T-cell (primary cell): ENCODE data around the gene RAB1A. TPM values are rescaled to one million over a fixed set of nuclear protein-coding genes. Genes with fewer than 3 reads are reported as not detected.
A peak's percentile ranks its signal among the peaks of the same experiment; 100 is the strongest.

Source experiments
- ATAC-seq, 4 experiments: fragments of 200-7000 bp in 3 of 4; fragments of 150-1000 bp in 1 of 4; cut with Tn5 transposase; replicated peaks in 1 of 4; 1 replicate in 3 of 4; 2 replicates in 1 of 4; pipeline ENCODE4 v1.10.0; 2021; ENCODE audit warnings: moderate library complexity in 3 of 4, mild to moderate bottlenecking in 2 of 4, moderate number of reproducible peaks in 1 of 4
- CTCF ChIA-PET, 2 donors: fragments of 300-600 bp; sonication (Branson Sonifier 250); formaldehyde crosslinking; loops; one replicate each; lab custom pipeline; 2022; ENCODE audit warnings: antibody characterized with exemption in 2 of 2; lab: Charles Lee
- POLR2A ChIA-PET, 2 donors: fragments of 300-600 bp; sonication (Branson Sonifier 250); formaldehyde crosslinking; loops; one replicate each; lab custom pipeline; 2022; ENCODE audit warnings: antibody characterized with exemption in 2 of 2; lab: Charles Lee
- DNase-seq, 35 experiments: peaks; one replicate each; pipeline versions ENCODE4 v3.0.0 to v3.0.0-alpha.2; 2013 to 2023
- H3K27ac ChIP-seq: one replicate; pipeline ENCODE4 v1.5.1; 2013; ENCODE audit warnings: low read length
- H3K27me3 ChIP-seq, 2 experiments: replicated peaks in 1 of 2; 1 replicate in 1 of 2; 2 replicates in 1 of 2; pipeline versions ENCODE4 v1.6.1 to v1.7.0; 2013; ENCODE audit warnings: low read length in 1 of 2, mixed read lengths in 1 of 2; ENCODE audit not compliant: control insufficient read depth in 2 of 2, insufficient read depth in 2 of 2; ENCODE audit errors: extremely low read depth in 1 of 2
- H3K36me3 ChIP-seq, 2 donors: 1 replicate in 1 of 2; 2 replicates in 1 of 2; pipeline versions ENCODE4 v1.6.1 to v1.7.0; 2013; ENCODE audit warnings: low read length in 1 of 2; ENCODE audit not compliant: control insufficient read depth in 2 of 2, insufficient read depth in 1 of 2; ENCODE audit errors: extremely low read depth in 1 of 2
- H3K4me1 ChIP-seq, 2 experiments: 1 replicate in 1 of 2; 2 replicates in 1 of 2; pipeline versions ENCODE4 v1.6.1 to v1.7.0; 2013; ENCODE audit warnings: low read length in 2 of 2, mixed read lengths in 1 of 2; ENCODE audit not compliant: insufficient read depth in 2 of 2, control insufficient read depth in 1 of 2; ENCODE audit errors: extremely low read depth in 1 of 2
- H3K4me3 ChIP-seq, 2 donors: 1 replicate in 1 of 2; 2 replicates in 1 of 2; pipeline versions ENCODE4 v1.5.1 to v1.7.0; 2013; ENCODE audit warnings: mild to moderate bottlenecking in 2 of 2, low read length in 1 of 2, moderate library complexity in 1 of 2; ENCODE audit not compliant: control insufficient read depth in 1 of 2; ENCODE audit errors: extremely low read depth in 1 of 2
- H3K9me3 ChIP-seq: 2 replicates; pipeline ENCODE4 v1.7.0; 2013
- H3K27ac Mint-ChIP-seq, 2 donors: one replicate each; pipeline ENCODE4 v1.8.0; 2020 to 2021; ENCODE audit warnings: mild to moderate bottlenecking in 2 of 2, mixed read lengths in 2 of 2
- H3K27me3 Mint-ChIP-seq, 2 donors: one replicate each; pipeline ENCODE4 v1.8.0; 2021 to 2022; ENCODE audit warnings: mixed read lengths in 2 of 2
- H3K36me3 Mint-ChIP-seq: one replicate; pipeline ENCODE4 v1.8.0; 2021; ENCODE audit warnings: mixed read lengths
- H3K4me1 Mint-ChIP-seq, 3 donors: one replicate each; pipeline ENCODE4 v1.8.0; 2020 to 2022; ENCODE audit warnings: mixed read lengths in 3 of 3, mild to moderate bottlenecking in 1 of 3
- H3K4me3 Mint-ChIP-seq, 3 donors: one replicate each; pipeline ENCODE4 v1.8.0; 2020 to 2022; ENCODE audit warnings: mild to moderate bottlenecking in 3 of 3, mixed read lengths in 3 of 3, moderate library complexity in 3 of 3
- H3K9me3 Mint-ChIP-seq, 3 donors: one replicate each; pipeline ENCODE4 v1.8.0; 2020 to 2022; ENCODE audit warnings: mixed read lengths in 3 of 3
- WGBS: methylation state at CpG from one replicate; pipeline ENCODE4 v1.1.5; 2013; ENCODE audit warnings: missing lambda C conversion rate; ENCODE audit not compliant: insufficient coverage; 5-methylcytosine and 5-hydroxymethylcytosine counted together
- total RNA-seq, 35 experiments: library from RNA in 6 of 35; stranded (reverse) in 6 of 35; fragments of 120-200 nt in 1 of 35; gene quantifications; one replicate each; pipeline versions ENCODE4 v1.2.1 to v1.2.4 and lab custom pipeline; 2013 to 2026

The RAB1A gene
- total RNA-seq, 5 donors from 2014 or later (not counting 1 experiment from before 2014, with no cell fraction given) = 39.1 to 54.3 (median 42.6) TPM

DNA sequence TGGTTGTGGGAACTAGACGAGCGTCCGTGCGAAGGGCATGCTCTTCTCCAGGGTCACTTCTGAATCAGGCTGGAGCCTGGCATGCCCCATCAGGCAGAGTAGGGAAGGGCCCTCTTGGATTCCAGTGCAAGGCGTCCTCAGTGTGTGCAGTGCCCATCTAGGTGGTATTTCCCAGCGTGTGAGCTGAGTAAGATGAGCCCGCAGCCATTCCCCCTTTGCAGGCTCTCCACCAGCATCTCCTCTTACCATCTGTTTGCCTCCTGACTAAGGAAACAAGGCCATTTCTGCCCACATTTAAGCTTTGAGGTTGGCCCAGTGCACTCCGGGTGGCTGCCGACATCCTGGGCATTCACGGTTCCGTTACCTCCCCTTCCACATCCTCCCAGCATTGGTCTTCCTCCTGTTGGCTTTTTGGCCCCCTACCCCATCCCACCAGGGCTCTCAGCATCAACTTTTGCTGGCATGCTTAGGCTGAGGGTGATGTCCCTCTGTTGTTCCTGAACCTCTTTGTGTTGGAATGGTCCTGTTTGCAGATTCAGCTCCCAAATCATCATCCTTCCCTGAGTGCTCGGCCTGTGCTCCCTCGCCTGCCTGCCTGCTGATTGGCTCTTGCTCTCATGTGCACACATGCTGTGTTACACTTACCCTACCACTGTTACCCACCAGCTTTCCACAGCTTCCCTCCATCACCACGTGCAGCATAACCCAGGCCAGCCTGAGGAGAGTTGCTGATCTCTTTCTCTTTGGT lies 61.9 kb downstream of the RAB1A start:
- H3K4me1 Mint-ChIP-seq = peaks cover 38 to 53% (median 51%) of the 10 kb centered on the region in 3 donors
- DNase-seq = peak in 4 of 35 experiments; percentile 13 to 22 (median 19)
- Histone ChIP-seq H3K4me3 (no peak overlapping the region), H3K27ac (peak overlapping the region; percentile 36), H3K36me3 (peaks cover 0 to 37% of the 10 kb centered on the region in 2 donors), H3K9me3 (no peaks in the 10 kb centered on the region), H3K27me3 (no peaks in the 10 kb centered on the region), H3K4me1 (peaks cover 0 to 32% of the 10 kb centered on the region in 2 experiments)
- H3K9me3 Mint-ChIP-seq = no peaks in the 10 kb centered on the region
- peak in 3 of 4 experiments; percentile 38 to 50 (median 44) for ATAC-seq
- no peaks in the 10 kb centered on the region for H3K27me3 Mint-ChIP-seq
- CTCF ChIA-PET = interaction anchor here (0.6 to 1.1 kb wide), 5 partner anchors 18 to 105 kb away, joined by 3 to 5 read pairs (median 3); no protein-coding TSS in a partner anchor
- H3K27ac Mint-ChIP-seq = peak overlapping the region; percentile 82 to 85
- POLR2A ChIA-PET = interaction anchor here in 1 of 2 donors (0.5 to 1.0 kb wide), 2 partner anchors 16 to 61 kb away, joined by 5 to 6 read pairs; no protein-coding TSS in a partner anchor
- peak overlapping the region in 1 of 3 donors; percentile 48 for H3K4me3 Mint-ChIP-seq
- 62% methylated on average over 13 of the region's 14 CpGs for WGBS
- peaks cover 15% of the 10 kb centered on the region for H3K36me3 Mint-ChIP-seq

DNA sequence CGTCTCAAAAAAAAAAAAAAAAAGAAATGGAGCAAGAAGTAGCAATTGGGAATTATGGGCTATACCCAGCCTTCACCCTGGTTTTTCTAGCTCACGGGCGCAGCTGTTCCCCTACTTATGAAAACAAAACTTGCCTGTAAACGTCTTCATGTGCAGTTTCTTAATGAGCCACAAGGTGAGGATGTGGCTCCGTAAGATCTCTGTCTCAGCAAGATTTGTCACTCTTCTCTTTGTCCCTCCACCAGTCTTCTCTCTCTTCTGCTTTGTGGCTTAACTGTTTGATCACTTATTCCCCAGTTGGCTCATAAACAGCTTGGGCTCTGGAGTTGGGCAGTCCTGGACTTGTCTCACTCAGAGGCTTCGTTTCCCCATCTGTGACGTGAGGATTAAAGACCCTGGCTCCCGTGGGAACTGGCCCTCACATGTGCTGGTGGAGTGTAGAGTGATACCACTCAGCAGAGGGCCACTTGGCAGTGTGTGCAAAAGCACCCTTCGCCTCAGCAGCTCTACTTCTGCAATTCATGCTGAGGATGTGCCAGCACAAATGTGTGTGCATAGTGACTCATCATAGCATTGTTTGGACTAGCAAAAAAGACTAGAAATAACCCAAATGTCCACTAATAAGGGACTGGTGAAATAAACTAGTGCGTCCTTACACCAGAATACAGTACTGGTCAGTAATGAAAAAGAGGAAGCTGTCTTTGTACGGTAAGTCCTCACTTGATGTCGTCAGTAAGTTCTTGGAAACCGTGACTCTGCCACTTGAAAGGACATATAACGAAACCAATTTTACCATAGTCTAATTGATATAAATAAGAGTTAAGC lies 65.0 kb downstream of the RAB1A start:
- peak overlapping the region in 1 of 2 donors; percentile 71 for H3K27ac Mint-ChIP-seq
- no peaks in the 10 kb centered on the region for H3K9me3 Mint-ChIP-seq
- H3K4me1 ChIP-seq = peaks cover 0 to 37% of the 10 kb centered on the region in 2 experiments
- peak overlapping the region in 1 of 3 donors; percentile 49 for H3K4me3 Mint-ChIP-seq
- no peaks in the 10 kb centered on the region for H3K27me3 Mint-ChIP-seq
- ATAC-seq = peak; percentile 69 to 85 (median 72)
- H3K27me3 ChIP-seq = no peaks in the 10 kb centered on the region
- H3K4me1 Mint-ChIP-seq = peaks cover 47 to 68% (median 67%) of the 10 kb centered on the region in 3 donors
- CTCF ChIA-PET = interaction anchor here (0.5 to 3.0 kb wide), 36 partner anchors 9 to 489 kb away, joined by 3 to 27 read pairs (median 3); partner anchors contain the start of genes CEP68 (in 2 of the 2), RAB1A (in 2 of the 2) and ACTR2 (in 1 of the 2)
- peaks cover 0 to 8% of the 10 kb centered on the region in 2 donors for H3K36me3 ChIP-seq
- H3K27ac ChIP-seq = no peak overlapping the region
- no peak overlapping the region for H3K4me3 ChIP-seq
- peak in 30 of 35 experiments; percentile 10 to 81 (median 34) for DNase-seq
- POLR2A ChIA-PET = interaction anchor here (0.5 to 0.8 kb wide), 6 partner anchors 10 to 456 kb away, joined by 3 to 7 read pairs (median 3); no protein-coding TSS in a partner anchor
- 49% methylated on average over 5 of the region's 14 CpGs for WGBS
- no peaks in the 10 kb centered on the region for H3K9me3 ChIP-seq
- no peaks in the 10 kb centered on the region for H3K36me3 Mint-ChIP-seq

DNA sequence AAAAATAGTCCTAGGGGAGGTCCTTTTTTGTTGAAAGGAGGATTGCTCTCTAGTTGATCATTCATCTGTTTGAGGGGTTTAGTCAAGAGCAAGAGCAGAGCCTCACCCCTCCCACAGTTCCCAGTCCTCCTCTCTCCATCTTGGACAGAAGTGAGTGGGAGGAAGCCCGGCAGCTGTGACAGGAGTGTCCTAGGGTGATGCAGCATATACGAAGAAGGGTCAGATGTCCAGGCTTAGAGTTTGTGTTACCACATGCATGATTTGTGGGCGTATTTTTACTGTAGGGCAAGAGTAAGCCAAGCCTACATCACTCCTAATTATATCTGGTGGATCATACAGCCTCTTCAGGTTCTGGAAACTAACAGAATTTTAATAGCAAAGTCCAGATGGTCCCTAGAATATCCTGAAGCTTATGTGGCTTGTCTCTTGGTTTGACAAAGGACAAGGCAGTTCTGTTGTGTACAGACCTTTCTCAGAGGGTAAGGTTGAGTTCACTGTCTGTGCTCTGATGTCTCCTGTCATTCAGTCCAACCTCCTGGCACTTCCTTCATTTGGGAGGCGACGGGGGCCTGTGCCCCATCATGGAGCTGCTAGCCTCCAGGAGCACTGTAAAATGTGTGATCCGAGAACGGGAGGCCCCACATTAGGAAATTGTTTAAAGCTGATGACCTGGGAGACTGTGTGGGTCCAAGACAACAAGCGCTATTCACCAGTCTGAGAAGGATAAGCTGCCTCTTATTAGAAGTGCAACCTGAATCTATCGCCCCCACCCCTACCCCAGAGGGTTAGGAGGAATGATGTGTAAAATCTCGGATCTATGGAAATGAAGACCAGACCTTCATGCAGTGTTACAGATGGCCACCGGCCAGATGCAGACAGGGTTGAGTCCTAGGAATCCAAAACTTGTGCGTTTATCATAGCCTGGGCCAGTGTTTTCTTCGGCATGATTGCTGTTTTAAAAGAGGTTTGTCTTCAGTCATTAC lies 66.8 kb downstream of the RAB1A start:
- Histone ChIP-seq H3K4me1 (peaks cover under 1 to 39% of the 10 kb centered on the region in 2 experiments), H3K36me3 (no peaks in the 10 kb centered on the region), H3K27me3 (no peaks in the 10 kb centered on the region), H3K27ac (no peak overlapping the region), H3K4me3 (no peak overlapping the region), H3K9me3 (no peaks in the 10 kb centered on the region)
- DNase-seq = no peak
- no peak for ATAC-seq
- Mint-ChIP-seq H3K4me3 (no peak overlapping the region), H3K9me3 (no peaks in the 10 kb centered on the region), H3K36me3 (peaks cover 4% of the 10 kb centered on the region), H3K4me1 (peaks cover 60 to 77% (median 77%) of the 10 kb centered on the region in 3 donors), H3K27me3 (no peaks in the 10 kb centered on the region), H3K27ac (peak overlapping the region in 1 of 2 donors; percentile 7)
- POLR2A ChIA-PET = no interaction called here
- CTCF ChIA-PET = interaction anchor here in 1 of 2 donors (1.2 to 1.6 kb wide), 3 partner anchors 10 to 71 kb away, joined by 3 to 12 read pairs (median 6); partner anchors contain the start of gene RAB1A
- WGBS = 80% methylated on average over 2 of the region's 13 CpGs

DNA sequence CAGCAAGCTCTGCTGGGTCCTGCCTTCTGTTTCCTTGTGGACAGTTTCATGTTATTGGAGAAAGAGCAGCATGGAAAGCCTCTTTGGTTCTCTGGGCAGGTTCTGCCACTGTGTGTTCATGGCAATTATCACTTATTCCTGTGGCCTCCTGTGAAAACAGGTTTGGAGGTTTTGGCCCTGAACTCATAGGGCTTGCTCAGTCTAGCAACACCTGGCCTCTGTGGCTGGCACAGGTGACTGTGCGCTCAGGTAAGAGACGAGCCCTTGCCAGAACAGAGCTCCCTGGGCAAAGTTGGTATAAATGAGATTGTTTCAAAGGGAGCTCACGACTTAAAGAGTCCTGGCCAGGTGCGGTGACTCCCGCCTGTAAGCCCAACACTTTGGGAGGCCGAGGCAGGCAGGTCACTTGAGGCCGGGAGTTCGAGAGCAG lies 68.0 kb downstream of the RAB1A start:
- peaks cover 60 to 76% (median 76%) of the 10 kb centered on the region in 3 donors for H3K4me1 Mint-ChIP-seq
- Histone ChIP-seq H3K4me1 (peaks cover 11 to 40% of the 10 kb centered on the region in 2 experiments), H3K36me3 (no peaks in the 10 kb centered on the region), H3K27me3 (no peaks in the 10 kb centered on the region), H3K27ac (no peak overlapping the region), H3K9me3 (no peaks in the 10 kb centered on the region), H3K4me3 (no peak overlapping the region)
- no peaks in the 10 kb centered on the region for H3K27me3 Mint-ChIP-seq
- ATAC-seq (no peak), DNase-seq (peak in 1 of 35 experiments; percentile 0)
- POLR2A ChIA-PET = interaction anchor here in 1 of 2 donors (0.5 to 0.7 kb wide), 4 partner anchors 13 to 67 kb away, joined by 4 to 9 read pairs (median 5); no protein-coding TSS in a partner anchor
- CTCF ChIA-PET = interaction anchor here in 1 of 2 donors (0.6 kb wide), 1 partner anchor 125 kb away, joined by 5 read pairs; no protein-coding TSS in a partner anchor
- peak overlapping the region in 1 of 2 donors; percentile 34 for H3K27ac Mint-ChIP-seq
- 95% methylated on average over 4 of the region's 8 CpGs for WGBS
- H3K4me3 Mint-ChIP-seq = no peak overlapping the region
- H3K9me3 Mint-ChIP-seq = no peaks in the 10 kb centered on the region
- H3K36me3 Mint-ChIP-seq = peaks cover 4% of the 10 kb centered on the region

DNA sequence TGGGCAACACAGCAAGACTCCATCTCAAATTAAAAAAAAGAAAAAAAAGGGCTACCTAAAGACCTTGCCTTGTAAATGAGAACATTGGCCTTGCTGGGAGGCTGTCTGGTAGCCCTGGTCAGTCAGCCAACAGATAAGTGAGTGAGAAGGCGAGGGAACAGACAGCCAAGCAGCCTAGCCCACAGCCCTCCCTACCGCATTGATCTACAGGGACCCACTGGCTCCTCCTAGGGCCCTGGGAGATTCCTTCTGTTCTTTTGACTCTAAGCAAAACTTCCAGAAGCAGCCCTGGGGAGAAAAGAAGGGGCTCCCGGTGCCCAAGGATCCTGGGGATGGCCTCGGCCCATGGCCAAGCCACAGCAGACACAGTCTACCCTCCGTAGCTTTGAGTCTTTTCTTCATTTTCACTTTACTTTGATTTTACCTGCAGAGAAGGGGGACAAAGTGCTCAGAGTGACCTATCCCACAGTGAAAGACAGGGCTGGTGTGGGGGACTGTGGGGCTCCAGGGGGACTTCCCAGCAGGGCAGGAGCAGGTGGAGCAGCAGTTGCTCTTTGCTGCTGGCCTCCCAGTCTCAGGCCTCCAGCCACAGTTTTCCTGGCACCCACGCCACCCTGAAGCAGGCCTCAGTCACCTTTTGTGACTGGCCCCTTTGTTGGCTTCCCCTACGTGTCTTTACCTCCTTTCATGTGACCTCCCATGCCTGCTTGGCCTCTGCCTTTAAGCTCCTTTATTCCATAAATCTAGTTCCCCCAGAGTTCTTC lies 68.6 kb downstream of the RAB1A start:
- Histone ChIP-seq H3K4me3 (no peak overlapping the region), H3K9me3 (no peaks in the 10 kb centered on the region), H3K4me1 (peaks cover 11 to 42% of the 10 kb centered on the region in 2 experiments), H3K27me3 (no peaks in the 10 kb centered on the region), H3K36me3 (no peaks in the 10 kb centered on the region), H3K27ac (no peak overlapping the region)
- Mint-ChIP-seq H3K27me3 (no peaks in the 10 kb centered on the region), H3K9me3 (no peaks in the 10 kb centered on the region), H3K4me1 (peaks cover 58 to 73% (median 73%) of the 10 kb centered on the region in 3 donors), H3K27ac (peak overlapping the region in 1 of 2 donors; percentile 34), H3K4me3 (no peak overlapping the region), H3K36me3 (peaks cover 4% of the 10 kb centered on the region)
- POLR2A ChIA-PET = interaction anchor here in 1 of 2 donors (0.5 to 0.6 kb wide), 3 partner anchors 28 to 67 kb away, joined by 4 to 6 read pairs (median 4); no protein-coding TSS in a partner anchor
- ATAC-seq = no peak
- CTCF ChIA-PET = no interaction called here
- DNase-seq = peak in 1 of 35 experiments; percentile 8
- 93% methylated on average over 3 of the region's 7 CpGs for WGBS
